ENCODE results near the gene MRPS18A. TPM values are rescaled to one million over a fixed set of nuclear protein-coding genes. Genes with fewer than 3 reads are reported as not detected.
"Not testable (repeated sequence)": the region's sequence is repeated elsewhere in the genome, so short reads cannot be mapped to it uniquely, and the experiment has no call there.

The MRPS18A gene
- polyA plus RNA-seq, 1 donor, result 40.9 TPM

DNA sequence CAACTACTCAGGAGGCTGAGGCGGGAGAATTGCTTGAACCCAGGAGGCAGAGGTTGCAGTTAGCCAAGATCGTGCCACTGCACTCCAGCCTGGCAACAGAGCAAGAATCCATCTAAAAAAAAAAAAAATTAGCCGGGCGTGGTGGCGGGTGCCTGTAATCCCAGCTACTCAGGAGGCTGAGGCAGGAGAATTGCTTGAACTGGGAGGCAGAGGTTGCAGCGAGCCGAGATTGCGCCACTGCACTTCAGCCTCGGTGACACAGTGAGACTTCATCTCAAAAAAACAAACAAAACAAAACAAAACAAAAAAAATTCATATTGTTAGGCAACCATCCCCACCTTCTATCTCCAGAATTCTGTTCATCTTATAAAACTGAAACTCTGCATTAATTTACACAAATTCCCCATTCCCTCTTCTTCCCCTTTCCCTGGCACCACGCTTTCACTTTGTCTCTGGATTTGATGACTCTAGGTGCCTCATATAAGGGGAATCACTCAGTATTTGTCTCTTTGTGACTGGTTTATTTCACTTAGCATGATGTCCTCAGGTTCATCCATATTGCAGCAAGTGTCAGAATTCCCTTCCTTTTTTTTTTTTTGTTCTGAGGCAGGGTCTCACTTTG, 13.5 kb upstream of the MRPS18A start:
- not testable (repeated sequence) for DNase-seq

DNA sequence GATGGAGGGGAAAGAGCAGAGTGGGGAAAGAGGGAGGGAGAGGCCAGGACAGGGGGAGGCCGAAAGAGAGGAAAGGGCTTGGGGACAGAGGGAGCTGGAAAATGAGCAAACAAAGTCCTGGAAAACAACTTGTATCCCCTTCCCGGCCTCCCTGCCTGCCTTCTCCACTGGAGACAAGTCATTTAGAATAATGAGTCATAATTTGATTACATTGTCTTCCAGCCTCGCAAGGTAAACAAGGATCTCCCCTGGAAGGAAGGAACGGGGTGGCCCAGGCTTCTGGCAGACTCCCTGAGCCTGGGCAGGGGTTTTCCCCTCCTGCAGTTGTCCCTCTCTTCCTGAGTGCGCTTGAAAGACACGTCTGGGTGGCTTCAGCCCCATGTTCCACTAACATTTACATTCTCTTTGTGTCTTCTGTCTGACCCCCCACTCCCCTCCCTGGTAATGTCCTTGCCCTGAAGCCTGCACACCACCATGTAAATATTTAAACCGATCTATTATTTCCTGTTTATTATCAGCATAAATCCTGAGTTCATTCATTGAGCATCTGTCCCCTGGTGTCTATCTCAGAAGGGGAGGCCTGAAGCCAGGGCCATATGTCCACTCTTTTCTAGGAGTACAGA, 12.1 kb upstream of the MRPS18A start:
- no peak for DNase-seq

DNA sequence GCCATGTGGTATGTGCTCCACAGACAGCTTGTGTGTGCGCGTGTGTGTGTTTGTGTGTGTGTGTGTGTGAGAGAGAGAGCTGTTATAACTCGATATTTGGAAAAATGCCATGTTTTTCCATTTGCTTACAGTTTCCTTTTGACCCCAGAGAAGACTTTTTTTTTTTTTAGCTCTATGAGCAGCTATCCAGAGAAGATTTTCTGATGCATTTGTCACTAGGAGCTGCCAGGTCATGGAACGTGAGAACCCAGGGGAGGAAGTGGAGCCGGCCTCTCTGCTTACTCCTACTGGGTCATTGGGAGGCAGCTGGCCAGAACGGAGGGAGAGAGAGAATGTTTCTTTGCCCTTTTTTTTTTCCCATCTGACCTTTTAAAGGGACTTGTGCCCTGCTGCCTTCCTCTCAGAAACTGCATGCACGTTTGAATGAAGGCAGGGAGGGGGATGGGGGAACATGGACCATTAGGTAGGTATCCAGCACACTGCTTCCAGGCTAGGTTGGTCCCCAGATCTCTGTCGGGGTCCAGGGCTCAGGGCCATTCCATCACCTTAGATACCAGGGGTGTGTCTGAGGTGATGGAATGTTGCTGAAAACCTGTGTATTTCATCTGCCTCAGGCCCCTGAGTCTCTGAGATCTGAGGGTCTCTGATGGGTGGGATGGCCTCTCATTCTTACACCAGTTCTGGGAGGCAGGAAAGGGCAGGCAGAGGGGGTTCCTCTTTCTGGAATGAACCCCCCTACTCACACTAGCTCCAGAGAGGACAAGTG, 11.2 kb upstream of the MRPS18A start:
- peak; percentile 75 for DNase-seq

DNA sequence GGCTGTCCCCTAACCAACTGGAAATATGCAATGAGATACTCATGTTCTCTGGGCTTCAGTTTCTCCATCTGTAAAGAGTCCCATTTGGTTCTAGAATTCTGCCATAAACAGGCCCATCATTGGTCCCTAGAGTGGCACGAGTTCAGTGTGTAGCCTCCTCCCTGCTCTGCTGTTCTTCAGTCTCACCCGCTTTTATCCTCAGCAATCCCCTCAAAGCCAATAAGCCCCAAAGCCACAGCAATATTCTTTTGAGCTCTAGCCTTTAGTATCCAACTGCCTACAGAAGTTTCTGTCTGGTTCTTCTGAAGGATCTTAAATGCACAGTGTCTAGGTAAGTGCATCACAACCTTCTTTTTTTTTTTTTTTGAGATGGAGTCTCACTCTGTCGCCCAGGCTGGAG, 9.8 kb upstream of the MRPS18A start:
- no peak for DNase-seq

DNA sequence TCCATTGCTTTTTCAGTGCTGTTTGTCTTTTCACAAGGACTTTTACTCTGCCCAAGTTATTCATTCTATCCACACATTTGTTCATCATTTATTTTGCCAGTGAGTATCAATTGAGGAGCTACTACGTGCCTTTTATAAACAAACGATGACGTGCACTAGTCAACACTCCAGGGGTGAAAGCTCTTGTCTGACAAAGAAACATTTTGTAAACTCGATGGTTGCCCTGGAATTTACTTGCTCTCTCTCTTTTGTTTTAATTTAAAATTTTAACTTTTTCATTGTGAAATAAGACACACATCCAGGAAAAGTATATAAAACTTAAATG, 8.3 kb upstream of the MRPS18A start:
- no peak for DNase-seq

DNA sequence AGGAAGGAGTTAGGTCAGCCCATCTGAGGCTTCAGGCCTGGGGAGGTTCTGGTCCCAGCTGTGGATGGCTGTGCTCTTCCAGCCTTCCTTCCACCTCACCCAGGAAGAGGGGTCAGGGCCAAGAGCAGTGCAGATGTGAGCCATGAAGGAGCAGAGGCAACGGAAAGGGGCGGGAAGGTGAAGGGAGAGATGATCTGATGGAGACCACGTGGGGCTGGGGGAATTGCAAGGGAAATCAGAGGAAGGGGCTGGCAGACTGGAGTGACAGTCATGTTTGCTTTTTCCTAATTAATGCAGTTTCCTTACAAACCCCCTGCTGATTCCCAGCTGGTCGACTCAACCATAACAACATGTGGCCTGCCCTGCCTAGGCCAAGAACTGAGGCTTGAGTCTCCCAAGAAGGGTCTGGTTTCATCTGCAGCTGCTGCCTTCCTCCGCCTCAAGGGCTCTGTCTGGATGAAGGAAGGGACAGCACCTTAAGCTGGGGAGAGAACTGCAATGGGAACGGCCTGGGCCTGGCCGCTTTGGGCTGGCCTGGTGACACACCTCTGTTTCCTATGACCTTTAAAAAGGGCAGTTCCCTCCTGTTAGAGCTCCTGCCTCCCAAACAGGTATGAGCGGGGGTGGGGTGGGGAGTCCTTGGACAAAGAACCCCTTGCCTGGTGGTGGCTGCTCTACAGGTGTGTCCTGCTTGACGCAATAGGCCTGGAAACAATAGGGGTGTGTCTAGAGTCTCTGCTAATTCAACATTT, 7.8 kb upstream of the MRPS18A start:
- no peak for DNase-seq

DNA sequence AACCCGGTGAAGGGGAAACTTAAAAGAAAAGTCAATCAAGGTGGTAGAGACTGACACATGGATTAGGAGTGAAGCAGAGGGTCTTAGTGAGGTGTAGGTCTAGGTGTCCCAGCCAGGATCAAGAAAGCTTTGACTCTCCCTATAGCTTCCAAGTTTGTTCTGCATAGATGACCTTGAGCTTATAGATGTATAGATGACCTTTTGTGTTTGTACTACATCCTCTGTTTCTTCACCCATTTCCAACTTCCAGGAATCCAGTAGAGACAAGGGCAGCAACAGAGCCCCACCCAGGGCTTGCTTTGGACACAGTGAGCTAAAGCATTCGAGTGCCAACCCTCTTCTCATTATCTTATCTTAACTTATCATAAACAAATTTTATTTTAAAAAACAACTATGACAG, 1.8 kb upstream of the MRPS18A start:
- no peak for DNase-seq

DNA sequence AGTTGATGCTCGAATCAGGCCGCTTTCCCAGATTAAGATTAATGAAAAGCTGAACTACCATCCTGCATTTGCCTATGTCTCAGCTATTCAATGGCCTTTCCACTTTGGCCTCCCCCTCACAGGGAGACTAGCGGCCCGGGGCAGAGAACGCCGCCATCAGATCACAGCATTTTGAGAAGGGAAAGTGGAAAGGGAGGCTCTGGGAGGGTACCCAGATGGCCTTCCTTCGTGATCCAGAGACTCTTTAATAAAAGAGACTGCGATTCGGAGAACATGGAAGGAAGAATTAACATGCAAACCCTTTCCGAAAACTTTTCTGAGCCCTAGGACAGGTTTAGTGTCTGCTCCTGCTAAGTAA, 533 bp downstream of the MRPS18A start:
- DNase-seq, result no peak

DNA sequence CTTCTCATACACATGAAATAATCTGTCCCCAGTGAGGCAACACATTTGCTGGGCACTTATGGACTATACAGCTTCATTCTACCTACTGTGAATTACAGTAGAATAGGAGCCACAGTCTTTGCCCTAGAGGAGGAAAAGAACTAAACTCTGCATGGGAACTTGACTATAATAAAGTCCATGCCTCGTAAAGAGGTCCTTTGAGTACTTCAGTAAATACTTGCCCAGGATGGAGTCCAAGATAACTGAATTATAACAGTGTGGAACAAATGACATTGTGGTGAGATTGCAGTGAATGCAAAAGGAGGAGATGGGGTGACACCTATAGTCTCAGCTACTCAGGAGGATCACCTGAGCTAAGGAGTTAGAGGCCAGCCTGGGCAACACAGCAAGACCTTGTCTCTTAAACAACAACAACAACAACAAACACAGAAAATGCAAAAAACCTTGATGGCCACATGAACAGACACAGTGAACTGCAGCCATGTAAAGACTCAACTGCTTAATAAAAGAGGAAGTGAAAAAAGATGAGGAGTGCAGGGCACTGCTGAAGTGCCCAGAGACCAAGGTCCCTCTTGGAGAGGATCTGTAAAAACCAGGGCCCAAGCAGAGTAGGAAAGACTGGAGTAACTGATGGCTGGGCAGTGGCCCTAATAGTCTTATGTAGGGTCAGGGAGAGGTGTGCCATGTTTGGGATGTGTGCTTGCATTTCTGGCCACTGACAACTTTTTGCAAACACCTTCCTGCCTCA, 3.7 kb downstream of the MRPS18A start:
- DNase-seq, result no peak

DNA sequence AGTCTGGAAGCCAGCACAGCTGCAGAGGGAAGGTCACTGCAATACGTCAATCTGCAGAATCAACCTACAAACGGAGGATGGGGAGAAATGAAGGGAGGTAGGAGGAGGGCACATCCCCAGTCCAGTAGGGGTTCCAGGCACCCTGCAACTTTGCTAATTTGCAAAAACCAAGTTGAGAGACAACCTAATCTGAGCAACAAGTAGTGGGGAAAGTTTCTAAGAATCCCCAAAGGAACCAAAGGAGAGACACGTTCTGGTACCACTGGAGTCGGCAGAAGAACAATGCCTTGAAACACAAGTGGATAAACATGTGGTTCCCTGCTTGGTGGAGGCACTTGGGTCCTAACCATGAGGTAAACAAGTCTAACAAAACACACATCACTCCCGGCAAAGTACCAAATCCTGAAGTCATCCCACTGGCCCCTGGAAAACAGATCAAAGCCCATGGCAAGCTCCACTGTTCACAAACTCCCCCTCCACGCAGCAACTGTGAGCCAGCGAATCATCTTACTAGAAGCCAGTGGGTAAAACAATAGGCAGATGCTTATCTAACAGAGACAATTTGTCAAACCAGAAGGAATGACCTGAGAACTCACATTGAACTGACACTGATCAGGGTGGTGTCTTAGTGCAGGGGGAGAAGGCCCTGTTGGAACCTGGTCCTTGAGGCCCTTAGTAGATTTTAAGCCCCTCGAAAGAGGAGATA, 4.7 kb downstream of the MRPS18A start:
- no peak for DNase-seq

DNA sequence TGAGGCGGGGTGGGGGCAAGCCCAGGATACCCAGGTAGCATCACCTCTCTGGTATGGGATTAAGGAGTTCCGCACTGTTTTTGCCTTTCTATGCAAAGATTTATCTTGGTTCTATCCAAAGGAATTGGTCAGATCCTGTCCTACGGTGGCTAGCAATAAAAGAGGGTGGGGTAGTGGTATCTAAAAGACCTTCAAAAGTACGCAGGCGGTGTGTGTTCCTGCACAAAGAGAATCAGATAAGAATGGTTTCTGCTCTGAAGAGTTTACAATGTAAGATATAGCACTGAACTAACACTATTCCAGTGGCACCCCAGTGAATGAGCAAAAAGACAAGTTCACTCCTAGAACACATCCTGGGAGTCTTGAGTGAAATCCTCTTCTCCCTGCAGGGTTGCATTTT, 6.3 kb downstream of the MRPS18A start:
- no peak for DNase-seq

DNA sequence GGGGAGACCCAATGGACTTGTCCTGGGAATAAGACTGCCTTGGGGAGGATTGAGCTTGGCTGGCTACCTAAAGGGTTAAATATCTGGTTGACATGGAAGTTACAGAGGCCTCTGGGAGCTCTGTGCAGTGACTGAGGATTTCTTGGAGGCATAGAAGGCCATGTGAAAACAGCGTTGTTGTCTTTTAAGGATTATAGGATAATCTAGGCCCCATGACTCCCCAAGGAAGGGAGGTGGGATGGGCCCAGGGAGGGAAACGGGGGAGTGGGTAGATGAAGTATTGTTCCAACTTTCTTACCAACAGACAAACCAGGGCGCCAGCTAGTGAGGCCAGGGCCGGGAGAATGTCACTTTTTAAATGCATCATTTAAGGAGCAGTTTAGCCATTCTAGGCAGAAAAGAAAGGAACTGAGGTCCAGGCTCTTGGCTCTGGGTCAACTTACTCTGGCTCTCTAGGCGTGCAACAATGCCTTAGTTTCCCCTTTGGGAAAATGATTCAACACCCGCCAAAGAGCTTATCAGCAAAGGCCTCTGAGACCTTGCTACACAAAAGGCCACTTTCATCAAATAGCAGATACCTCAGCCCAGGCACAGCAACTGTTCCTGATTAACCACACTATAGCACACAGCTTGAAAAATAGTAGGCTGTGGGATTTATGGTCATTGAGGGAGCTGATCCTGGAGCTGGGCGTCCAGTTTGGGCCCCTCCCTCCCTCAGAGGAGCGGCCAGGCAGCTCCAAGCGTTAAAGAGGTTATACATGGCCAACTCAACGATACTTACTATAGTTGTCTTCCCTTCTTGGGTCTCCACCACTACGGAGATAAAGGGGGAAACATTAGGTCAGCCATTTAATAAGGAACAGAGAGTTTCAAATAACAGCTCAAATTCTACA, 7.0 kb downstream of the MRPS18A start:
- DNase-seq, result no peak

DNA sequence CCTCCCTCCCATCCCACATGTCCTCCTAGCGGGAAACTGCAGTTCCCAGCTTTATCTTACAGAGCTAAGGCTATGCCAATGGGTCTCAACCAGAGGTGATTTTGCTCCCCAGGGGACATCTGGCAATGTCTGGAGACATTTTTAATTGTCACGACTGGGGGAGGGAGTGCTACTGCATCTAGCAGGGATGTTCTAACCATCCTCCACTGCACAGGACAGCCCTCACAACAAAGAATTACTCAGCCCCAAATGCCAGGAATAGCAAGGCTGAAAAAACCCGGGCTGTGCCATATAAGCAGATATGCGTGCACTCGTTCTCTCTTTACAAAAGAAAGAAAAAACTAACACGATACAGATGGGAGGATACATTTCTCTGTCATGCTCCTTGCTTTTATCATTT, 8.5 kb downstream of the MRPS18A start:
- DNase-seq, result no peak

DNA sequence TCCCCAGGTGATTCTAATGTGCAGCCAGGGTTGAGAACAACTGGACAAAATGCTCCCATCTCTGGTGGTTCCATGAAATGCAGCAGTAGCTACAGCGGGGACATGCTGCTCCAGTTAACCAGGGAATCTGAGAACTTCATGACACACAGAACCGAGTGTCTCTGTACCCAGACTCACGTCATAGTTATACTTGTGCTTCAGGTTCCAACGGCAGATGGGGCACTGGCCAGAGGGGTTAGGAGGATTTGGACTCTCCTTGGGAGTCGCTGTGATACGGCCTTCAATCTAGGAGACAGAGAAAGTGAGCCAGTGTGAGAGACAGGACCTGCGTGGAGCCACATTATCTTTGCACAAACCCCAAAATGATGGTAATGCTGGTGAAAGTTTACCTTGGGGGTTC, 9.2 kb downstream of the MRPS18A start:
- no peak for DNase-seq

DNA sequence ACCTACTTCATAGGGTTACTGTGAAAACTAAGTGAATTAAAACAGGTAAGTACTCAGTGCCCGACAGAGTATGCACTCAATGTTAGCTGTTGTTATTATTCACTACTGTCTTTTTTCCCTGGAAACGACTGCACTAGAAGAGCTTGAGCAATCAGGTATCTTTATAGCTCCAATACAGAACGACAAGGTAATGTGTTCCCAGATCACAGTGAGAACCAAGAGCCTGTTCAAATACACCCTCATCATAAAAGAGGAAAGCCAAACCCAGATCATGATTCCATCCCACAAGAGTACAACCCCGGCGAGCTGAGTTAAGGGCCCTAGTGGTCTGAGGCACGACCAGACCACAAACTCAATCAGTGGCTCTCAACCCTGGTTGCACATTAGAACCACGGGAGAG, 9.8 kb downstream of the MRPS18A start:
- DNase-seq, result no peak

DNA sequence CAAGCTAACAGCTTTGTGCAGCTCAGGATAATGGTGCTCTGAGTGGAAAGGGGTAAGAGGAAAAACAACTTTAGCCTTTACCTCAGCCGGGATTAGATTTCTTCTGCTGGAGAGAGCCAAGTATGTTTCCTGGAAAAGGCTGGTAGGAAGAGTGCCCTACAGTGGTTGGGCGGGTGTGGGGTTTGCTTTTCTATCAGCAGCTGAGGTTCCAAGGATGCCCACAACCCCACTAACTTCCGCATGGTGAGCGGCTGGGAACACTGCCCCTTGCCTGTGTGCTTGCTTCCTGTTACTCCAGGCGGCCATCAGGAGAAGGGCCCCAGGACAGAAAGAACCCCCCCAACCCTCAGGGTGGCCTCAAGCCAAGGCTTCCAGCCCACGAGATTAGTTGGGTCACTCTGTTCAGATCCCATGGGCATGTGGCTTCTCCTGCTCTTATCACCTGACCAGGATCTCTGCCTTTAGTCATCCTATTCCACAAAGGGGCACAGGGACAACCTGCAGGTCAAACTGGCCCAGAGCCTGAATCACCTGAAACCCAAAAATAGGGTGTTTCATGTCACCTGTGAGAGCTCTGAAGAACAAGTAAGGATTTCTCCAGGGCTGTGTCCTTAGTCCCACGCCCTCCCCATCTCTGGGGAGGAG, 10.5 kb downstream of the MRPS18A start:
- no peak for DNase-seq

DNA sequence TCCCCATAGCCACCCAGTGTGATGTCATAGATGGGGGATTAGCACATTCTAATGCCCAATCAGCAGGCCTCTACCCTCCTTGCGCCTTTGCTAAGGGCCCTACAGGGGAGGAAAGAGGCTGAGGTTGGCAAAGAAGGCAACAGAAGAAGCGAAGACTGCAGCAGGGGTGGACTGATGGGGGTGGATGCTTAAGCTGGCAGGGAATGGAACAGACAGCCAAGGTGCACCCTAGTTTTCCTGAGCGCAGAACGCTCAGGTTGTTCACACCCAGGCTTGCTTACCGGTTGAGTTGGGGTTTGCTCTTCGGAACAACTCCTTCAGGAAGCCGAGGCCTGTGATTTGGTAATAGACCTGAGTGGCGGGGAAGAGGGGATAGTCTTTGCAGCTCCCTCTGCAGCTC, 12.7 kb downstream of the MRPS18A start:
- DNase-seq, result no peak

DNA sequence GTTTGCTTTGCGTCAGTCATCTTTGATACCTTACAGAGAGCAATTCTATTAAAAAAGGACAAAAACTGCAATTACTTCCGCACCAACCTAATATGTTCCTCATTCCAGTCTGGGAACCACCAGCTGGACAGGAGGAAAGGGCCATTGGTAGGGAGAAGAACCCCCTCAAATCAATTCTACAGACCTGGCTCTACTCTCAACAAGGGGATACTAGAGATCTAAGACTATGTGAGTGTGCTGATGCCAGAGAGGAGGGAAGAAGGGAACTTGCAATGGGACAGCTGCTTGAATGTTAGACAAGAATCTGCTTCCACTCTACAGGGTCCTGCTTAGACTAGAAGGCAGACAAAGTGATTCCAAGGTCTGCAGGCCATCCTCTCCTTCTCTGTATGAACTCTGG, 13.3 kb downstream of the MRPS18A start:
- no peak for DNase-seq

DNA sequence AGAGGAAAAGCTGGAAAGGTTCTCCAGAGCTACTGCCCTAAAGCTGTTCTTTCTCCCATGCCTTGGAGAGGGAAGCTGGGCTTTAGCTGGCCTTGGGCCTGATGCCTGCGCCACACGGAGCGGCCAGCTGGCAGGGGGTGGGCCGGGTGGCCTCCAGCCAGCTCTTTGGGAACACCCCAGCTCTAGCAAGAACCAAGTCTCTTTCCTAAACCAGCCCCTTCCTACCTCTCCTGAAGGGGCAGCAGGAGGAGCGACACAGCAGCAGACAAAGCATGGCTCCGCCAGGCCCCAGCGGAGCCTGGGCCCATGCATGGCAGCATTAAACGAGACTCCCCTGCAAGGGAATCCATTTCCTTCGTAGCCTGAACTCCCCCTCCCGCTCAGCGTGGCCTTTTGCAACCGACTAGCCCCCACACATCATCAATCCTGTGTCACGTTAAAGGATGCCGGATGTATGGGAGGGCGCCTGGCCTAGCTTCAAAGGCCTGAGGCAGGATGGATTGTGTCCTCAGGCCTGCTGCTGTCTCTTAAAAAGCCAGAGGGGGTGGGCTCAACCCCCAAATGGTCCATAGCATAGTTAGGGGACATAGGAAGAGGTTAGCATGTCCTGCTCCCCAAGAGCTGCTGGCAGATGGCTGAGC, 14.0 kb downstream of the MRPS18A start:
- DNase-seq, result peak; percentile 81
